RWPE2 (cell line): ENCODE results near the gene TRIM14.

Experiments
- ATAC-seq: fragments of 200-7000 bp; cut with Tn5 transposase; 3 replicates; pipeline ENCODE4 v1.9.1; 2021; ENCODE audit warnings: low read depth
- DNase-seq: peaks from one replicate; pipeline ENCODE4 v3.0.0-alpha.2; 2020; ENCODE audit warnings: low spot score
- H3K27ac ChIP-seq: fragments of 450-650 bp; 2 replicates; pipeline ENCODE4 v1.5.1; 2017; ENCODE audit warnings: mild to moderate bottlenecking; ENCODE audit not compliant: poor library complexity, severe bottlenecking
- H3K27me3 ChIP-seq: fragments of 250-450 bp; sonication (Bioruptor Pico); 2 replicates; pipeline ENCODE4 v1.5.1; 2021; ENCODE audit warnings: mild to moderate bottlenecking, moderate library complexity; ENCODE audit not compliant: insufficient read depth, poor library complexity, severe bottlenecking
- H3K36me3 ChIP-seq: fragments of 250-450 bp; sonication (Bioruptor Pico); 2 replicates; pipeline ENCODE4 v1.5.1; 2020; ENCODE audit warnings: low read depth, mild to moderate bottlenecking, moderate library complexity
- H3K4me1 ChIP-seq: fragments of 250-450 bp; sonication (Bioruptor Pico); 2 replicates; pipeline ENCODE4 v1.5.1; 2021; ENCODE audit warnings: mild to moderate bottlenecking, moderate library complexity; ENCODE audit not compliant: insufficient read depth, poor library complexity, severe bottlenecking
- H3K4me3 ChIP-seq: fragments of 250-450 bp; sonication (Bioruptor Pico); 2 replicates; pipeline ENCODE4 v1.5.1; 2021; ENCODE audit warnings: mild to moderate bottlenecking, moderate library complexity; ENCODE audit not compliant: severe bottlenecking
- H3K9me3 ChIP-seq: fragments of 250-450 bp; sonication (Bioruptor Pico); 2 replicates; pipeline ENCODE4 v1.5.1; 2021; ENCODE audit warnings: mild to moderate bottlenecking, moderate library complexity; ENCODE audit not compliant: severe bottlenecking
- TF ChIP-seq, protein P1 (sequence below): fragments of 450-650 bp; IDR thresholded peaks from one replicate; pipeline ENCODE4 v1.5.1; 2017; ENCODE audit warnings: mild to moderate bottlenecking, moderate library complexity; ENCODE audit not compliant: poor library complexity, severe bottlenecking

TRIM14 gene

DNA sequence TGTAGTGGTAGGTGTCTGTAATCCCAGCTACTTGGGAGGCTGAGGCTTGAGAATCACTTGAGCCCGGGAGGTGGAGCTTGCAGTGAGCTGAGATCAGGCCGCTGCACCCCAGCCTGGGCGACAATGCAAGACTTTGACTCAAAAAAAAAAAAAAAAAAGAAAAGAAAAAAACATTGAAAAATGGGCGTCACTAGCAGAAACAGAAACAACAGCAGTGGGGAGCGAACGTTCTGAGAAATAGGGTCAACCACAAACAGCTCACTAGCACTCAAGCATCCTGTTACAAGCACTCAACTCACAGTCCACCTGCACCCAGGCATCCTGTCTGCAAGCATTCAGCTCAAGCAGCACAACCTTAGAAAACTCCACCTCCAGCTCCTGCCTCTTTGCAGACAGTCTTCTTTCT lies 17.2 kb downstream of the TRIM14 start:
- H3K9me3 ChIP-seq: no peaks in the 10 kb centered on the region
- DNase-seq (no peak), ATAC-seq (no peak)
- no peaks in the 10 kb centered on the region for H3K27me3 ChIP-seq
- no peak overlapping the region for H3K4me3 ChIP-seq
- TF ChIP-seq, protein P1, sequence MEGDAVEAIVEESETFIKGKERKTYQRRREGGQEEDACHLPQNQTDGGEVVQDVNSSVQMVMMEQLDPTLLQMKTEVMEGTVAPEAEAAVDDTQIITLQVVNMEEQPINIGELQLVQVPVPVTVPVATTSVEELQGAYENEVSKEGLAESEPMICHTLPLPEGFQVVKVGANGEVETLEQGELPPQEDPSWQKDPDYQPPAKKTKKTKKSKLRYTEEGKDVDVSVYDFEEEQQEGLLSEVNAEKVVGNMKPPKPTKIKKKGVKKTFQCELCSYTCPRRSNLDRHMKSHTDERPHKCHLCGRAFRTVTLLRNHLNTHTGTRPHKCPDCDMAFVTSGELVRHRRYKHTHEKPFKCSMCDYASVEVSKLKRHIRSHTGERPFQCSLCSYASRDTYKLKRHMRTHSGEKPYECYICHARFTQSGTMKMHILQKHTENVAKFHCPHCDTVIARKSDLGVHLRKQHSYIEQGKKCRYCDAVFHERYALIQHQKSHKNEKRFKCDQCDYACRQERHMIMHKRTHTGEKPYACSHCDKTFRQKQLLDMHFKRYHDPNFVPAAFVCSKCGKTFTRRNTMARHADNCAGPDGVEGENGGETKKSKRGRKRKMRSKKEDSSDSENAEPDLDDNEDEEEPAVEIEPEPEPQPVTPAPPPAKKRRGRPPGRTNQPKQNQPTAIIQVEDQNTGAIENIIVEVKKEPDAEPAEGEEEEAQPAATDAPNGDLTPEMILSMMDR: no peak
- no peaks in the 10 kb centered on the region for H3K4me1 ChIP-seq
- no peak overlapping the region for H3K27ac ChIP-seq
- H3K36me3 ChIP-seq: peaks cover 42% of the 10 kb centered on the region

DNA sequence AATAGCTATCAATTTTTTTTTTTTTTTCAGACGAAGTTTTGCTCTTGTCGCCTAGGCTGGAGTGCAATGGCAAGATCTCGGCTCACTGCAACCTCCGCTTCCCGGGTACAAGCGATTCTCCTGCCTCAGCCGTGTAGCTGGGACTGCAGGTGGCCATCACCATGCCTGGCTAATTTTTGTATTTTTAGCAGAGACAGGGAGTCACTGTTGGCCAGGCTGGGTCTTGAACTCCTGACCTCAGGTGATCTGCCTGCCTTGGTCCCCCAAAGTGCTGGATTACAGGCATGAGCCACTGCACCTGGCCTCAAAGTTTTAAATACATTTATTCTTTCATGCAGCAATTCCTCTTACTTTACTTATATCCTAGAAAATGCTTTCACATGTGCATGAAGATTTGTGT lies 17.6 kb downstream of the TRIM14 start:
- no peaks in the 10 kb centered on the region for H3K9me3 ChIP-seq
- H3K36me3 ChIP-seq: peaks cover 39% of the 10 kb centered on the region
- DNase-seq (no peak), ATAC-seq (no peak)
- no peak overlapping the region for H3K27ac ChIP-seq
- TF ChIP-seq, protein P1: no peak
- H3K27me3 ChIP-seq: no peaks in the 10 kb centered on the region
- H3K4me3 ChIP-seq: no peak overlapping the region
- H3K4me1 ChIP-seq: no peaks in the 10 kb centered on the region

DNA sequence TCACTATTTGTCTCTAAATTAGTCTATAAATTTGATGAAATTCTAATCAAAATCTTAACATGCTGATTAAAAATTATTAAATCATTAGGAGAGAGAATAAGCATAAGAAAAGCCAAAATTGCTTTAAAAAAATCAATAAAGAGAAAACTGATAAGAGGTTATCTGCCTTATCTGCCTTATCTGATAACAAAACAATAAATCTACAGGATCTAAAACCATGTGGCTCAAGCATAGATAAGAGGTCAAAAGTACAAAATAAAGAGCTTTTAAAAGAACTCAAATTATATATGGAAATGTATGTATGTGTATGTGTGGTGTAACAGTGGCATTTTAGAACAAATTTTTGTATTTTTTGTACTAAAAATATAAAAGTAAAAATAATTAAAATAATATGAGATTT lies 18.6 kb downstream of the TRIM14 start:
- DNase-seq (no peak), ATAC-seq (no peak)
- Histone ChIP-seq H3K36me3 (peaks cover 34% of the 10 kb centered on the region), H3K27me3 (no peaks in the 10 kb centered on the region), H3K4me3 (no peak overlapping the region), H3K4me1 (no peaks in the 10 kb centered on the region), H3K9me3 (no peaks in the 10 kb centered on the region), H3K27ac (no peak overlapping the region)
- TF ChIP-seq, protein P1: no peak

DNA sequence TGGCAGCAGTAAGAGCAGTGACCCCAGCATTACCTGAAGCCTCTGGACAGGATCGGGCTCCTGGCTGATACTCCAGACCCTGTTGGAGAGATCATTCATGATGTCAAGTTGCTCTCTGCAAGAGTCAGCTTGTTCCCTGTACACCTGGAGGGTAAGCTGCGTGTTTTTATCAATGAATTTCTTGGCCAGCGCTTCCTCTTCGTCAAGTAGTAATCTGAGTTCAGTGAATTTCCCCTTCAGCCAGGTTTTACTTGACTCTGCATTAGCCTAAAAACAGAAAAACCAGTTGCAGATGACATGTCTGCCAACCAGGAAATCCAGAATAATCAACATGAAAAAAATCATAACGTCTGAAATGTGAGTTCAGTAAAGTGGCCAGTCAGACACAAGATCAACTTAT lies 19.1 kb downstream of the TRIM14 start:
- ATAC-seq: no peak
- Histone ChIP-seq H3K4me1 (no peaks in the 10 kb centered on the region), H3K27ac (no peak overlapping the region), H3K4me3 (no peak overlapping the region), H3K27me3 (no peaks in the 10 kb centered on the region), H3K36me3 (peaks cover 34% of the 10 kb centered on the region), H3K9me3 (no peaks in the 10 kb centered on the region)
- no peak for DNase-seq
- TF ChIP-seq, protein P1: no peak

DNA sequence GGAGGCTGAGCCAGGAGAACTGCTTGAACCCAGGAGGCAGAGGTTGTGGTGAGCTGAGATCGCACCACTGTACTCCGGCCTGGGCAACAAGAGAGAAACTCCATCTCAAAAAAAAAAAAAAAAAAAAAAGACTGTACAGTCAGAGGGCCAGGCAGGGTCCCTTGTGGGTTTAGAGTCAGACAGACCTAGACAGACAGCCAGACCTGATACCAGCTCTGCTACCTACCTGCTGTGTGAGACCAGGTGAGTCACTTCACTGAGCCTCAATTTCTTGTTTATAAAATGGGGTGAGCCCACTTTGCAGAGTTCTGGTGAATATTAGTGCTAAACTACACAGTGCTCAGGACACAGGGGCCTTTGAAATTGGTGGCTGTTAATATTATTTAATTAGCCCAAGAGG lies 19.7 kb downstream of the TRIM14 start:
- no peak for DNase-seq
- Histone ChIP-seq H3K4me3 (no peak overlapping the region), H3K36me3 (peaks cover 34% of the 10 kb centered on the region), H3K4me1 (no peaks in the 10 kb centered on the region), H3K27ac (no peak overlapping the region), H3K27me3 (no peaks in the 10 kb centered on the region), H3K9me3 (no peaks in the 10 kb centered on the region)
- ATAC-seq: no peak
- TF ChIP-seq, protein P1: no peak
